Naive thymus-derived CD8-positive, alpha-beta T cell (primary cell): Measurements from ENCODE around the gene TMEM222. TPM values are rescaled to one million over a fixed set of nuclear protein-coding genes. Genes with fewer than 3 reads are reported as not detected.

Experiments
- ATAC-seq, 2 donors: fragments of 150-1000 bp; cut with Tn5 transposase in 1 of 2; sonication (Bioruptor Pico), chemical (Tn5 transposase) in 1 of 2; 1 replicate in 1 of 2; 2 replicates in 1 of 2; pipeline ENCODE4 v1.10.0; 2021; ENCODE audit warnings: mild to moderate bottlenecking in 2 of 2, moderate library complexity in 2 of 2
- POLR2A ChIA-PET: fragments of 350-600 bp; sonication (Branson Sonifier 250); formaldehyde crosslinking; loops from one replicate; lab custom pipeline; 2021; ENCODE audit warnings: antibody characterized with exemption; lab: Charles Lee
- DNase-seq, 10 donors: peaks; one replicate each; pipeline versions ENCODE4 v3.0.0 to v3.0.0-alpha.2; 2020 to 2022
- H3K27ac Mint-ChIP-seq, 10 donors: one replicate each; pipeline ENCODE4 v1.8.0; 2020 to 2022; ENCODE audit warnings: mild to moderate bottlenecking in 10 of 10, mixed read lengths in 10 of 10, moderate library complexity in 4 of 10, inconsistent platforms in 1 of 10
- H3K27me3 Mint-ChIP-seq, 5 donors: one replicate each; pipeline ENCODE4 v1.8.0; 2021 to 2022; ENCODE audit warnings: mixed read lengths in 5 of 5
- H3K36me3 Mint-ChIP-seq, 3 donors: one replicate each; pipeline ENCODE4 v1.8.0; 2020 to 2022; ENCODE audit warnings: mixed read lengths in 3 of 3, mild to moderate bottlenecking in 2 of 3, inconsistent platforms in 1 of 3
- H3K4me1 Mint-ChIP-seq, 4 donors: one replicate each; pipeline ENCODE4 v1.8.0; 2021 to 2022; ENCODE audit warnings: mixed read lengths in 4 of 4
- H3K4me3 Mint-ChIP-seq, 10 donors: one replicate each; pipeline ENCODE4 v1.8.0; 2020 to 2022; ENCODE audit warnings: mild to moderate bottlenecking in 10 of 10, mixed read lengths in 10 of 10, moderate library complexity in 6 of 10, inconsistent platforms in 1 of 10
- H3K9me3 Mint-ChIP-seq, 9 donors: one replicate each; pipeline ENCODE4 v1.8.0; 2020 to 2022; ENCODE audit warnings: mixed read lengths in 9 of 9, mild to moderate bottlenecking in 3 of 9, inconsistent platforms in 1 of 9, moderate library complexity in 1 of 9
- polyA plus RNA-seq, 3 donors: library from polyadenylated mRNA; unstranded; fragments of 300-500 nt; fragmentation: Illumina TruSeq; gene quantifications; one replicate each; pipeline ENCODE4 v1.2.3, GENCODE V29; 2021
- total RNA-seq, 8 experiments: library from RNA in 2 of 8; stranded (reverse) in 2 of 8; gene quantifications; one replicate each; pipeline ENCODE4 v1.2.3 and lab custom pipeline; 2021 to 2026

Gene TMEM222
- total and polyA plus RNA-seq, 5 experiments from 2014 or later = 42.5 to 57.1 (median 54.1) TPM

DNA sequence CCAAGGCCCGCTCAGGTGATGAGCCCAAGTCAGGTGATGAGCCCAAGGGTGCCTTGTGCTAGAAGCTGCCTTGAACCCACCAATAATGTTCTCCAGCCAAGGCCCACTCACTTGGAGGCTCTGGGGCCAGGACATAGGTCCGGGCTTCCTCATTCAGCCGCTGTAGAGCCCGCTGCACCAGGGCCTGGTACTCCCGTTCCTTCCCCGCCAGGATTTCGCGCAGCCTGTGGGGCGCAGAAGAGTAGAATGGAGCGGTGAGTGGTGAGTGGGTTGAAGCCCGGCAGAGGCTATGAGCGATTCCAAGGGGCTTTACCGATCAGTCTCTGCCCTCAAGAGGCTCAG is 34.3 kb downstream of the TMEM222 start:
- DNase-seq = no peak
- Mint-ChIP-seq H3K27me3 (no peaks in the 10 kb centered on the region), H3K4me1 (peaks cover 16 to 51% (median 48%) of the 10 kb centered on the region in 4 donors), H3K9me3 (no peaks in the 10 kb centered on the region), H3K27ac (peak overlapping the region in 9 of 10 donors; percentile 27 to 95 (median 66)), H3K4me3 (peak overlapping the region in 9 of 10 donors; percentile 42 to 86 (median 65)), H3K36me3 (peaks cover 0 to 10% (median 0%) of the 10 kb centered on the region in 3 donors)
- no peak for ATAC-seq
- POLR2A ChIA-PET = interaction anchor here (0.9 to 9.7 kb wide), 7 partner anchors 7 to 973 kb away, joined by 3 to 142 read pairs (median 13); partner anchors contain the start of genes MAP3K6, MED18 and SYTL1

- H3K36me3 Mint-ChIP-seq = peaks cover 0 to 6% (median 0%) of the 10 kb centered on the region in 3 donors
- peaks cover 16 to 52% (median 50%) of the 10 kb centered on the region in 4 donors for H3K4me1 Mint-ChIP-seq
- DNase-seq (peak in 1 of 10 donors; percentile 27), ATAC-seq (peak; percentile 19 to 23)
- H3K27me3 Mint-ChIP-seq = no peaks in the 10 kb centered on the region
- POLR2A ChIA-PET = interaction anchor here (0.5 to 9.7 kb wide), 15 partner anchors 7 to 972 kb away, joined by 3 to 142 read pairs (median 5); partner anchors contain the start of genes MAP3K6, MED18, SYTL1 and TMEM222
- peak overlapping the region; percentile 66 to 95 (median 79) for H3K27ac Mint-ChIP-seq
- H3K4me3 Mint-ChIP-seq = peak overlapping the region; percentile 74 to 86 (median 79)
- no peaks in the 10 kb centered on the region for H3K9me3 Mint-ChIP-seq
Observed at GRCh38 chr1:27356619-27357280, 34.8 kb downstream of the TMEM222 start.

- POLR2A ChIA-PET = interaction anchor here (0.5 to 9.7 kb wide), 14 partner anchors 8 to 285 kb away, joined by 3 to 142 read pairs (median 6); partner anchors contain the start of genes MAP3K6, SYTL1, TMEM222 and WDTC1
- ATAC-seq (peak; percentile 76 to 84), DNase-seq (peak; percentile 72 to 89 (median 82))
- Mint-ChIP-seq H3K27ac (peak overlapping the region; percentile 53 to 95 (median 79)), H3K36me3 (peaks cover 0 to 4% (median 0%) of the 10 kb centered on the region in 3 donors), H3K9me3 (no peaks in the 10 kb centered on the region), H3K4me3 (peak overlapping the region; percentile 74 to 86 (median 79)), H3K4me1 (peaks cover 16 to 52% (median 50%) of the 10 kb centered on the region in 4 donors), H3K27me3 (no peaks in the 10 kb centered on the region)
Observed at GRCh38 chr1:27357281-27358037, 35.5 kb downstream of the TMEM222 start.

DNA sequence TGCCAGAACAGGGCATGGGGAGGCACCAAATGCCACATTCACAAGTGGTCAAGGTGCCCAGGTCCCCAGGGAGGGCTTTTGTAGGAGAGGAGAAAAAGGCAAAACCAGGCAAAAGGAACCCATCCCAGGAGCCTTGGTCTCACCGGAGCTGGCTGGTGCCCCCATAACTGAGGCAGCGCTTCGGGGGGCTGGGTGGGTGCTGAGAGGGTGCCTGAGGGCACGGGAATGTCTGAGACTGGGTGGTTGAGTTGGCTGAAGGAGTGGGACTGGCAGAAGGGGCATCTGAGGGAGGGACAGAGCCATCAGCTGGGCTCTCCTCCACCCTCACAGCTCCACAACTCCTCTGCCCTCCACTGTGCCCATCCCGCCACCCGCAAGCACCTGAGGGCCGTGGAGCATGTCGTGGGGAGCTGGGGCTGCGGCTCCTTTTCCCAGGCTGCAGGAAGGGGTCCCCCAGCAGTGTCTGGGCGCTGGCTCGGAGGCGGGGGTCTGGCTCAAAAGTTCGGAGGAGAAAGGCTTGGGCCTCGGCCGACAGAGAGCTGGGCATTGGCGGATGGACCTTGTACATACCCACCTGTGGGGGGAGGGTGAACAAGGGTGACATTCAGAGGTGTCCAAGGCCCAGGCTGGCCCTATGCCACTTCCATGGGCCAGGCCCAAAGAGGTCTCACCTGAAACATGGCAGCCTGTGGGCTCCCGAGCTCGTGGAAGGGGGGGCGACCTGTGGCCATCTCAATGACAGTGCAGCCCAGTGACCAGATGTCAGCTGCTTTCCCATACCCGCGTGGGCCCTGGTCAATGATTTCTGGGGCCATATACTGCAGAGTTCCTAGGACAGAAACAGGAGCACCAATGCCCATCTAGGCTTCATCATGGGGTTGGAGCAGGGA is 36.3 kb downstream of the TMEM222 start:
- peaks cover 16 to 54% (median 50%) of the 10 kb centered on the region in 4 donors for H3K4me1 Mint-ChIP-seq
- H3K36me3 Mint-ChIP-seq = no peaks in the 10 kb centered on the region
- H3K27me3 Mint-ChIP-seq = no peaks in the 10 kb centered on the region
- ATAC-seq (no peak), DNase-seq (no peak)
- no peaks in the 10 kb centered on the region for H3K9me3 Mint-ChIP-seq
- peak overlapping the region in 8 of 10 donors; percentile 74 to 86 (median 80) for H3K4me3 Mint-ChIP-seq
- POLR2A ChIA-PET = interaction anchor here (0.6 to 9.7 kb wide), 8 partner anchors 7 to 224 kb away, joined by 3 to 142 read pairs (median 11); partner anchors contain the start of genes MAP3K6, SYTL1 and TMEM222
- peak overlapping the region in 4 of 10 donors; percentile 79 to 95 (median 84) for H3K27ac Mint-ChIP-seq

DNA sequence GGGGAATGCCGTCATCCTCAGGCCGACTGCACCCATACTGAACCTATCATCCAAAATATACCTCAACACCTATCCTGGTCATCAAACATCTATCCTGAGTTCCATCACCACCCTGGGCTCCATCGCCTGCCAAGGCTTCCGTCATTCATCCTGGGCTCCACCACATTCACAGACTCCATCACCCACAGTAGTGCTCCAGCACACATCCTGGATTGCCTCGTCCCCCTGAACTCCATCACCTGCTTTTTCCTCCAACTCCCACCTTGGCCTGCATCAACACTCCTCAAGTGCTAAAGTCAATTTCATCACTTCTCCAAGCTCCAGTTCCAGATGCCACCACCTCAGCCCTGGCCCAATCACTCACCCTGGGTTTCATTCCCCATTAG is 37.0 kb downstream of the TMEM222 start:
- Mint-ChIP-seq H3K4me1 (peaks cover 16 to 59% (median 50%) of the 10 kb centered on the region in 4 donors), H3K27ac (peak overlapping the region in 4 of 10 donors; percentile 49 to 80 (median 64)), H3K4me3 (peak overlapping the region in 8 of 10 donors; percentile 23 to 79 (median 56)), H3K27me3 (no peaks in the 10 kb centered on the region), H3K36me3 (no peaks in the 10 kb centered on the region), H3K9me3 (no peaks in the 10 kb centered on the region)
- ATAC-seq (no peak), DNase-seq (no peak)
- POLR2A ChIA-PET = interaction anchor here (2.2 to 9.7 kb wide), 4 partner anchors 7 to 16 kb away, joined by 9 to 142 read pairs (median 22); partner anchors contain the start of genes MAP3K6 and SYTL1

GRCh38 chr1:27359822-27360158 is 37.8 kb downstream of the TMEM222 start:
- POLR2A ChIA-PET = interaction anchor here (1.9 to 9.7 kb wide), 2 partner anchors 11 to 17 kb away, joined by 6 to 142 read pairs; partner anchors contain the start of gene SYTL1
- Mint-ChIP-seq H3K27ac (peak overlapping the region in 9 of 10 donors; percentile 29 to 92 (median 71)), H3K9me3 (no peaks in the 10 kb centered on the region), H3K36me3 (no peaks in the 10 kb centered on the region), H3K4me1 (peaks cover 21 to 66% (median 58%) of the 10 kb centered on the region in 4 donors), H3K4me3 (peak overlapping the region; percentile 64 to 88 (median 79)), H3K27me3 (no peaks in the 10 kb centered on the region)
- ATAC-seq (peak in 1 of 2 donors; percentile 16), DNase-seq (no peak)

DNA sequence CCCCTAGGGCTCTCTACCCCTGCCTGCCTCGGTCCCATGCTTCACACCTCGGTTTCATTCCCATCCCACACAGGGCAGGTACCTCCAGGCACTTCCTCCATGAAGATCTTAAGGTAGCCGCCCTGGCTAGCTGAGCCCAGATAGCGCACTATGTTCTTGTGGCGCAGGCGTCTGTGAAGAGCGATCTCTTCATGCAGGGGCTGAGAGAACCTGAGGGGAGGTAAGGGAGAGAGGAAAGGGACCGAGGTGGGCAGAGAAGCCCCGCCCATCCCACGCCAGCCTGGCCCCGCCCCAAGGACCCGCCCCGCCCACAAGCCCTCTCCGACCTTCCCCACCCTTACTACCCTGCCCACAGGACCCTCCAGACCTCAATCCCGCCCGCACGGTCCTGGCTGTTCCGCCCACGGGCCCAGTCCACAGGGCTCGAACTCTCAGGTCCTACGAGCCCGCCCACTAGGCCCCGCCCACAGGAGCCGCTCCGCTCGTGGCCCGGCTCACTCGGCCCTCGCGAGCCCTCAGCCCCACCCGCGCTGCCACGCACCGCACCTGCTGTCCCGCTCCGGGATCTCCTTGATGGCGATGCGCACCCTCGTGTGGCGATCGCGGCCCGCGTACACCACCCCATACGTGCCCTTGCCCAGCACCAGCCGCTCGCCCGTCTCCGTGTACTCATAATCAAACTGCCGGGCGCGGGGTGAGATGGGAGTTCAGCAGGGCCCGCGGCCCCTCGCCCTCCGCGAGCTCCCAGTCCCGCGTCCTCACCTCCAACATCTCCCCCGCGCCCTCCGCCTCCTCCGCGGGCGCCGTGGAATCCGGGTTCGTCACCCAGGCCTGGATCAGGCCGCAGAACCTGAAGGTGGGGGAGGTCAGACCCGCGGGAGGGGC is 38.4 kb downstream of the TMEM222 start:
- POLR2A ChIA-PET = interaction anchor here (1.9 to 9.7 kb wide), 2 partner anchors 11 to 18 kb away, joined by 6 to 142 read pairs; partner anchors contain the start of gene SYTL1

DNA sequence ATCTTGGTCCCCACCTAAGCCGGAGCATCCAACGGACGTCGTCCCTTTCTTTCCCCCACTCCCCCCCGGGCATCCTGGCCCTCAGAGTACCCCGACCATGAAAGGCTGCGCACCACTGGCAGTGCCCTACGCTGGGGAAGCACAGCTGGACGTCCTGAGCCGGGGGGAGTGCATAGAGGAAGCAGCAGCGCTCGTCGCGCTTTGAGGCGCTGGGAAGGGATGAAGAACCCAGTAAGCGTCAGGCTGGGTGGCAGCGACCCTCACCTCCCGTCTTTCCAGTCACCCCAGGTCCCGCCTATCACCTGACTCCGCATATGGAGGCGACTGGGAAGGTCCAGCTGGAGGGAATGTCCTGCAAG is 39.1 kb downstream of the TMEM222 start:
- H3K4me1 Mint-ChIP-seq = peaks cover 25 to 66% (median 61%) of the 10 kb centered on the region in 4 donors
- no peaks in the 10 kb centered on the region for H3K27me3 Mint-ChIP-seq
- peak overlapping the region in 9 of 10 donors; percentile 40 to 88 (median 72) for H3K4me3 Mint-ChIP-seq
- H3K9me3 Mint-ChIP-seq = no peaks in the 10 kb centered on the region
- no peak for DNase-seq
- H3K27ac Mint-ChIP-seq = peak overlapping the region in 2 of 10 donors; percentile 19 to 25
- POLR2A ChIA-PET = interaction anchor here (1.3 to 1.9 kb wide), 2 partner anchors 12 to 22 kb away, joined by 3 to 6 read pairs; partner anchors contain the start of gene CD164L2
- ATAC-seq = no peak
- H3K36me3 Mint-ChIP-seq = no peaks in the 10 kb centered on the region

More for the DNA sequence above, 38.4 kb downstream of the TMEM222 start:
- peaks cover 22 to 68% (median 61%) of the 10 kb centered on the region in 4 donors for H3K4me1 Mint-ChIP-seq
- H3K27me3 Mint-ChIP-seq = no peaks in the 10 kb centered on the region
- ATAC-seq (peak; percentile 8 to 51), DNase-seq (peak in 5 of 10 donors; percentile 28 to 61 (median 30))
- no peaks in the 10 kb centered on the region for H3K36me3 Mint-ChIP-seq
- H3K4me3 Mint-ChIP-seq = peak overlapping the region; percentile 64 to 88 (median 79)
- H3K27ac Mint-ChIP-seq = peak overlapping the region in 9 of 10 donors; percentile 46 to 92 (median 71)
- no peaks in the 10 kb centered on the region for H3K9me3 Mint-ChIP-seq

- H3K4me1 Mint-ChIP-seq = peaks cover 25 to 62% (median 58%) of the 10 kb centered on the region in 4 donors
- ATAC-seq (no peak), DNase-seq (no peak)
- peak overlapping the region in 1 of 10 donors; percentile 41 for H3K27ac Mint-ChIP-seq
- no peaks in the 10 kb centered on the region for H3K9me3 Mint-ChIP-seq
- no peaks in the 10 kb centered on the region for H3K27me3 Mint-ChIP-seq
- POLR2A ChIA-PET = interaction anchor here (0.6 to 1.9 kb wide), 3 partner anchors 9 to 21 kb away, joined by 3 to 6 read pairs (median 3); partner anchors contain the start of gene CD164L2
- peak overlapping the region in 5 of 10 donors; percentile 18 to 79 (median 45) for H3K4me3 Mint-ChIP-seq
- no peaks in the 10 kb centered on the region for H3K36me3 Mint-ChIP-seq
Observed at GRCh38 chr1:27361553-27361952, 39.6 kb downstream of the TMEM222 start.

DNA sequence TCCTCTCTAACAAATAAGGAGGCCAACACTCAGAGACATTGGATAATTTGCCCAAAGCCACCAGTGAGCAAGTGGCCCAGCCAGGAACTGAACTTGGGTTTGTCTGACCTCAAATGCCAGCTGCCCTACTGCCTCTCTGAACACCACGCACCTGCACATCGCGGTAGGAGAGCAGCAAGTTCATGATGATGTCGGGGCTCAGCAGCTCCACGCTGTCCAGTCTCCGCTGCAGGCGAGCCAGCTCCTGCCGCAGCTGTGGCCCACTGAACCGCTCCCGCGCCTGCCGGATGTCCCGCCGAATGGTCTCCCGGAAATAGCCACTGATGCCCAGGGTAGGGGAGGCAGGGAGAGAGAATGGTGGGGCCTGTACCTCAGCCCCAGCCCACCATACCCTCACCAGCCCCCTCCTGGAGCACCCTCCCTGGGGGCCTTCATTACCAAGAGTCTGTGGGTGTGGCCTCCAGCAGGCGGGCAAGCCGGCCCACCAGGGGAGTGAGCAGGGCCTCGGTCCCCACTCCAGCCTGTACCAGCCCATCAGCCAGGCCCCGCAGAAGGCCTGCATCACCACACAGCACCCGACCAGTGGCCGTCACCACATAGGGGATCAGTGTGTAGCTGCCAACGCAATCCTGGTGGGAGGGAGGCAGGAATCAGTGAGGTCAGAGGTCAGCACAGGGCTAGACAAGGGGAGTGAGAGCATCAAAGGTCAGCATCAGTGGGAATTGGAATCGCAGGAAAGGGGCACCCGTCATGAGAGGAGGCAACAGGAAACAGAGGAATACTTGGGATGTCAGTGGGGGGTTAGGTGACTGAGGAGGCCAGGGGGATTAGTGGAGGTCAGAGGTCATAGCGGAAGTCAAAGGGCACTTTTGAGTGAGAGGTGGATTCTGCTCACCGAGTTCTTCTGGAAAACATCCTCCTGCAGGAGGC is 42.1 kb downstream of the TMEM222 start:
- H3K9me3 Mint-ChIP-seq = no peaks in the 10 kb centered on the region
- peak overlapping the region in 2 of 10 donors; percentile 28 to 71 for H3K27ac Mint-ChIP-seq
- H3K4me1 Mint-ChIP-seq = peaks cover 25 to 58% (median 48%) of the 10 kb centered on the region in 4 donors
- POLR2A ChIA-PET = interaction anchor here (0.5 to 3.2 kb wide), 2 partner anchors 7 to 26 kb away, joined by 3 to 31 read pairs; no protein-coding TSS in a partner anchor
- no peak for DNase-seq
- peak overlapping the region in 7 of 10 donors; percentile 38 to 78 (median 50) for H3K4me3 Mint-ChIP-seq
- no peaks in the 10 kb centered on the region for H3K27me3 Mint-ChIP-seq
- no peaks in the 10 kb centered on the region for H3K36me3 Mint-ChIP-seq
- ATAC-seq = no peak
